GM19239 (cell line): ENCODE measurements around the gene TMEM131L.
"Not testable (repeated sequence)": the region's sequence is repeated elsewhere in the genome, so short reads cannot be mapped to it uniquely, and the experiment has no call there.

ENCODE experiments used
- DNase-seq: peaks from one replicate; pipeline ENCODE4 v3.0.0; 2011; ENCODE audit warnings: low spot score; ENCODE audit not compliant: insufficient read length
- FAIRE-seq: peaks from 2 replicates; lab custom pipeline; 2011; peaks lifted over from hg19 to GRCh38; lab: Jason Lieb, UNC

TMEM131L gene

DNA sequence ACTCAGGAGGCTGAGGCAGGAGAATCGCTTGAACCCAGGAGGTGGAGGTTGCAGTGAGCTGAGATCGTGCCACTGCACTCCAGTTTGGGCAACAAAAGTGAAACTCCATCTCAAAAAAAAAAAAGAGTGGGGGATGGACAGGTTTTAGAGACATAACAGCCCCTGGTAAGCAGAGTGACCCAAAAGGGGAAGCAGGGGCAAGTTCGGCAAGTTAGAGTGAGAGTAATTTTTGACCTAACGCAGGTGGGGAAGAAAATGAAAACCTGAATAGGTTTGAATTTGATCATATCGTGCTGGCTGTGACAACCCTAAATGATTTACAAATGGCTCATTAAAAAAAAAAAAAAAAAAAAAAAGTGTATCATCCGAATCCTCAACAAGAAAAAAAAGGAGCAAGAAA is 25.7 kb upstream of the TMEM131L start:
- FAIRE-seq: no peak

DNA sequence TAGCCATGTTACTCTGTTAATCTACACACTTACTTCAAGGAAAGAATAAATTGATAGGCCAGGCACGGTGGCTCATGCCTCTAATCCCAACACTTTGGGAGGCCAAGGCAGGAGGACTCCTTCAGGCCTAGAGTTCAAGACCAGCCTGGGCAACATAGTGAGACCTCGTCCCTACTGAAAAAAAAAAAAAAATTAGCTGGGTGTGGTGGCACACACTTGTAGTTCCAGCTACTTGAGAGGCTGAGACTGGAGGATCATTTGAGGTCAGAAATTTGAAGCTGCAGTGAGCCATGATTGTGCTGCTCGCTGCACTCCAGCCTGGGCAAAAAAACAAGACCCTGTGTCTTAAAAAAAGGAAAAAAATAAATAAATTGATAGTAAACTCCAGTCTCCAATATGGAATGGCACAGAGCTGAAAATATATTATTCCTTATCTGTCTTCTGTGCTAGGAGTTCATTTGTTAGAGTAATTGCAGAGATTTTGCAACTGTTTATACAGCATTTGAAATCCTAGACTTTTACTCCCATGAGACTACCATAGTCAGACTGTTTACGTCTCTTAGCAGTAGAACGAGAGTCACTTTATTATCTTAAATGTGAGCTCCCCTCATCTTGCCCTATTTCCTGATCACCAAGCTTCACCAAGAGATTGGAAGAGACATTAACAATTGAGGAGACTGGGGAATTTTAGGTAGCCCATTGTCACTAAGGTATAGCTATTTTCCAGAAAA is 18.8 kb upstream of the TMEM131L start:
- DNase-seq (no peak), FAIRE-seq (no peak)

More for the DNA sequence above, 25.7 kb upstream of the TMEM131L start:
- no peak for DNase-seq

DNA sequence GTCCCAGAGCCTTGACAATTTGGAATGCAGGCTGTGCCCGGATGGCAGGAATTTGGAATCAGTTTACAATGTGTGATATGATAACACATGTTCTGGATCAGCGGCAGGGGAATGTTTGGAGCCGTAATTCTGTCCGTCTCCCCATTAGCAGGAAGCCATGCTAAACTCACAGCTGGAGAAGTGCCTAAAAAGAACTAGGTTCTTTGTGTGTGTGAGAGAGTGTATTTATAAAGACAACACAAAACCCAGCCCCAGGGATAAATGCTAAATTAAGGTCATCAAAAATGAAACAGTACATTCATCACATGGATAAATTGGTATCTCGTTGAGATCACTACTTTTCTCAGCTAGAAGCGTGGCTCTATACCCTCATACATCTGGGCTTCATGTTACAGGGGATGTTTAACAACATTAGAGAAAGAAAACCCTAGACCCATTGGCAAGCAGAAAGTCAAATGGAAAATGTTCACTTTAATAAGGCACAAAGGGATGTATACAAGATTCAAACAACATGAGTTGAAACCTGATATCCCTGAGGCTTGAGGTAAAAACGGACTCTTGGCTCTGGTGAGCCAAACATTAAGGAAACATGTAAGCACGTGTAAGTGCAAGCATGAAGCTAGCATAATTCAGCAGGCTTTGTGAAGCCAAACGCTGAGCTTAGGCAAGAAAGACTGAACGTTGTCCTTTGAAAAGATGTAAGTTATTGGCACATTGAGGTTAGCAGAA is 18.0 kb upstream of the TMEM131L start:
- FAIRE-seq (no peak), DNase-seq (no peak)

DNA sequence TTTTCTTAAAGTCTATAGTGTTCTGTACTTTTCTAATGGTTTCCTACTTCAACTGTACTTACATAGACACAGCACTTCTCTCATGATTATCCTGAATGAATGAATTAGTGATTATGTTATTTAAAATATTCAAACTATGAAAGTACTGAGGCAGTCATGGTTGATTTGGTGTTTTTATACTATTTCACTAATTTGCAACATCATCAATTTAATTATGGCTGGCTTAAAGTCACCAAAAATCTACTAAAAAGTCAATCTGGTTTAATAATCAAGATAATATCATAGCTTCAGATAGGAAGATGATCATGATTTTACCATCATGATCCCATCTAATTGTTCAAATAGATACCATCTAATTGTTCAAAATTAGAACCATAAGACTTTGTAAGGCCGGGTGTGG is 16.8 kb upstream of the TMEM131L start:
- DNase-seq (no peak), FAIRE-seq (no peak)

DNA sequence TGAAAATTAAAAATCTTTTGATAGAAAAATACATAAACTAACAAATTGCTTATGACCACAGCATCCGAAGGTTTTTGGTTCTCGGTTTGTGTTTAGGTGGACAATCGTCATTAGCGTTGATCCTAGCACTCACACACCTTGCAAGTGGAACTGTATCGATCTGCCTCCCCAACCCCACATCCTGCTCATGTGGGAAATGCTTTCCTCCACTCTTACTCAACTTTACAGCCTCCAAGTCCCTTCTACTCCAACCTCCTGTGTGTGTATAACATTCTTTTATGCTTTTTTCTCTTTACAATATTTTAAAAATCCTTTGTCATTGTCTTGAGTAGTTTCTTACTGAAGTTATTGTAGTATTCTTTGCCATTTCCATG is 15.6 kb upstream of the TMEM131L start:
- FAIRE-seq: peak; percentile 21
- DNase-seq: no peak

DNA sequence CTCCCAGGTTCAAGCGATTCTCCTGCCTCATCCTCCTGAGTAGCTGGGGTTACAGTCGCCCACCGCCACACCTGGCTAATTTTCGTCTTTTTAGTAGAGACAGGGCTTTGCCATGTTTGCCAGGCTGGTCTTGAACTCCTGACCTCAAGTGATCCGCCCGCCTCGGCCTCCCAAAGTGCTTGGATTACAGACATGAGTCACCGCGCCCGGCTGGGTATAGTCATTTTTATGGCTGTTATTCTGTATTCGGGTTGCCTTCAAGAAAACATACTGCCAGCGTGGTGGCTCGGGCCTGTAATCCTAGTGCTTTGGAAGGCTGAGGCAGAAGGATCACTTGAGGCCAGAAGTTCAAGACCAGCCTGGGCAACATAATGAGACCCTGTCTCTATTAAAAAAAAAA is 15.0 kb upstream of the TMEM131L start:
- DNase-seq, FAIRE-seq: not testable (repeated sequence)

DNA sequence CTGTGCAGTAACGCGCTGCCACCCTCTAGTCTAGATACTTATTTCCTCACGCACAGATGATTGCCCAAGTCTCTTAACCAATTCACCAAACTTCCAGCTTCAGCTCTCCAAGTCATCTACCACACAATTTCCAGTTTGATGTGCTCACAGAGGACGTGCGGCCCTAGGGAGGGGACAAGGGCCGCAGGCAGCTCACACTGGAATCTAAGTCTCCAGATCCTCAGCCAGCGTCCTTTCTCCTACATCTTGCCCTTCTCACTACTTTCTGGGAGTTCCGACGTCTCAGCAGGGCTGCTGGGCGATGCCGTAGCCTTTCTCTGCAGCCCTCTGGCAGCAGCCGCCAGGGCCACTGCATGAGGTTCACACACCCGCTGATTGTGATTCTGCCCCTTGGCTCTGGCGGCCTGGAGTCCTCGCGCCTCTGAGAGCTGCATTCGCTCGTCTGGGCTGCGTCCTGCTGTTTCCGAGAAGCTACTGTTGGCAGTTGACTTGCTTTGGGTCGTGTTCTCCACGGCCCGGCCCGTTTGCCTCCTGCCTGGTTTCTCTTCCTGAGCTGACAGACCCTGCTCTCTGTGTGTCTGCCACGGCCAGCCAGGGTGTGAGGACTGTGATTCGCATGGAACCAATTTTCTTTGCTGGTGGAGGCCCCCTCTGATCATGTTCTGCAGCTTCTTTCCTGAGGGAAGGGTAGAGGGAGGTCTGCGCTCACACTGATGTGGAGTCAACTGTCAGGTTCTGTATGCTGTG is 14.1 kb upstream of the TMEM131L start:
- FAIRE-seq: no peak
- DNase-seq: no peak

DNA sequence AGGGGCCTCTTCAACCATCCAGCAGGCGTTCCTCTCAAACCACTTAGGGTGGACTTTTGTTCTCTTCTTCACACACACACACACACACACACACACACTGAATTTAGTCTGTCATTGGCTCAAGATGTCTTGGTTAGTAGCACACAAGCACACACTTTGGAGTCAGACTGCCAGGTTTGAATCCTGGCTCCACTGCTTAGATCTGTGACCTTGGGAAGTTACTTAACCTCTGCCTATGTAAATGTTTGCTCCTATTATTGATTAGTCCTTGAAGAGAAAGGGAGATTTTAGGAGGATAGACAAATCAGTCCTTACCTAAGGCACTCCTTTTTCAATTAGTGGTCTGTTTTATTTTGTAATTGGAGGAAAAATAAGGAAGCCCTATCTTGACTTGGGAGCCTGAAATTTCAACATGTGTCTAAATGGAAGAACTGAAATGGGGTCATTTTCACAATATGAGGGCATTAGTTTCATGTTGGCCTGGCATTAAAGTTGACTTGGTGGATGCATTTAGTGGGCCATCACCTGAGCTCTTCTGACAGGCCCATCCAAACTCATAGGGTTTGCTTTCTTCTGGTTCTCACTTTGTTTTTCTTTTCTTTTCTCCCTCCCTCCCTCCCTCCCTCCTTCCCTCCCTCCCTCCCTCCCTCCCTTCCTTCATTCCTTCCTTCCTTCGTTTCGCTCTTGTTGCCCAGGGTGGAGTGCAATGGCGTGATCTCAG is 13.3 kb upstream of the TMEM131L start:
- no peak for FAIRE-seq
- DNase-seq: no peak

DNA sequence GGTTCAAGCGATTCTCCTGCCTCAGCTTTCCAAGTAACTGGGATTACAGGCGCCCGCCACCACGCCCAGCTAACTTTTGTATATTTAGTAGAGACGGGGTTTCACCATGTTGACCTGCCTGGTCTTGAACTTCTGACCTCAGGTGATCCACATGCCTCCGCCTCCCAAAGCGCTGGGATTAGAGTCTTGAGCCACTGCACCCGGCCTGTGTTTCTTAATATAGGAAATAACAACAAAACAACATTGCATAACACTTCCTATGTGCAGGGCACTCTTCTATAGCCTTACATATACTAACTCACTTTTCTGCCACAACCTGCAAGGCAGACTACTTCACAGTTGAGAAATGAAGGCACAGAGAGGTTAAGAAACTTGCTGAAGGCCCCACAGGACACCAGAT is 12.8 kb upstream of the TMEM131L start:
- no peak for DNase-seq
- no peak for FAIRE-seq

DNA sequence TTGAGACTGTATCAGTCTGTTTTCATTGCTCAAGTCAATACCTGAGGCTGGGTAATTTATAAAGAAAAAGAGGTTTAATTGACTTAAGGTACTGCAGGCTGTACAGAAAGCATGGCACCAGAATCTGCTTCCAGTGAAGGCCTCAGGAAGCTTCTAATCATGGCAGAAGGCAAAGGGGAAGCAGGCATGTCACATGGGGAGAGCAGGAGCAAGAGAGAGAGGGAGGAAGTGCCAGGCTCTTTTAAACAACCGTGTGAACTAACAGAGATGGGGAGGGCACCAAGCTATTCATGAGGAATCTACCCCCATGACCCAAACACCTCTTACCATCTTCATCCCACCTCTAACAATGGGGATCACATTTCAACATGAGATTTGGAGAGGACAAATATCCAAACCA is 7.2 kb upstream of the TMEM131L start:
- no peak for DNase-seq
- FAIRE-seq: no peak

DNA sequence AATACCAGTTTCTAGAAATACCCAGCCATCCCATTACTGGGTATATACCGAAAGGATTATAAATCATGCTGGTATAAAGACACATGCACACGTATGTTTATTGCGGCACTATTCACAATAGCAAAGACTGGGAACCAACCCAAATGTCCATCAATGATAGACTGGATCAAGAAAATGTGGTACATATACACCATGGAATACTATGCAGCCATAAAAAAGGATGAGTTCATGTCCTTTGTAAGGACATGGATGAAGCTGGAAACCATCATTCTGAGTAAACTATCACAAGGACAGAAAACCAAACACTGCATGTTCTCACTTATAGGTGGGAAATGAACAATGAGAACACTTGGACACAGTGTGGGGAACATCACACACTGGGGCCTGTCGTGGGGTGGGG is 4.6 kb upstream of the TMEM131L start:
- not testable (repeated sequence) for FAIRE-seq, DNase-seq

DNA sequence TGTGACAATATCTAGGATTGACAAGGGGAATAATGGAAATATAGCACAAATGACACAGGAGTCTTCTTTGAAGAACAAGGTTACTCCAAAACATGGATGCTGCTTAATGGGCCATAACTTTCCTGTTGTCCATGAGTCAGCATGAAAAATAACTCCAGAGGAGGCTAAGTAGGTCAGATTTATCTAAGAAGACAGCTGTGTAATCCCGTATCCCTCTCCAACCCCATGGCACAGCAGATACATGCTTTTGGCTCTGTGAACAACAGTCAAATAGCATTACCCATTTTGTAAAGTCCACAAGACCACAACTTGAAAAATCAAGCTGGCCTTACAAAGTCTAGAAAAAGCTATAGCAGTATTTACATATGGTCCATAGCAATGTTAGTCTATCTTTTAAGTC is 2.1 kb upstream of the TMEM131L start:
- no peak for FAIRE-seq
- DNase-seq: no peak

DNA sequence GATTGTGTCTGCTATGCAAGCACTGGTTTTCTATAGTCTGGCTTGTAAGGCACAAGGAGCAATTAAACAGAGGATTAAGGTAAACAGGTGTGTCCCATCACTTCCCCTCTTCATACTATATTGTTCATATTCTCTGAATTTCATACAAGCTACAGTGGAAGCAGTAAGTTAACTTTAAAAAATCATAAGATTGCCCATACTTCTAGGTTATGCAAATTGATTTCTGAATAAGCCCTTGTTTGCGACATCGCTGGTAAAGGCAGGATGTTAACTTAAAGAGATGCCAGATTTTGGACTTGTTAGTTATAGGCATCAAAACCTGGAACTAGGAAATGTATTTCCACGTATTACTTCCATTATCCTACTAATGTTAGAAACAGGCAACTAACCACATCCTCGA is 1.0 kb upstream of the TMEM131L start:
- DNase-seq: no peak
- FAIRE-seq: no peak

DNA sequence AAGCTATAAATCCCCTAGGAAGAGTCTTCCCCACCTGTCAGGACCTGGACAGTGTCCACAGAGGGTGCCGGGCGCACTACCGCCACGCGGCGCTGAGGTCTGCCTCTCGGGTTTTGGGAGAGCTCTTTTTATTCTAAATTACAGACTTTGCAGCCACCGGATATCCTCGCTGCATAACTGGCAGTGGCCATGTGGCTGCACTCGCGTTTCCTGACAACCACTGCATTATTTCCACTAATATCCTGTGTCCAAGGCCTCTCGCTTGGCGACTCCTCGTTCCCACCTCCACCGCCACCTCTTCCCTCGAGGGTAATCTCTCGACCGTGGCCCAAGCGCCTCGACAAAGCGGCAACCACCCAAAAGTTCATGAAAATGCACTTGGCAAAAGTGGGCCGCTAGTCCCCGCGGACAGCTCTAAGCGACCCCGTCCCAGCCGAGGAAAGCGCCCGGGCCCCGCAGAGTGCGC is 512 bp upstream of the TMEM131L start:
- FAIRE-seq: no peak
- no peak for DNase-seq

DNA sequence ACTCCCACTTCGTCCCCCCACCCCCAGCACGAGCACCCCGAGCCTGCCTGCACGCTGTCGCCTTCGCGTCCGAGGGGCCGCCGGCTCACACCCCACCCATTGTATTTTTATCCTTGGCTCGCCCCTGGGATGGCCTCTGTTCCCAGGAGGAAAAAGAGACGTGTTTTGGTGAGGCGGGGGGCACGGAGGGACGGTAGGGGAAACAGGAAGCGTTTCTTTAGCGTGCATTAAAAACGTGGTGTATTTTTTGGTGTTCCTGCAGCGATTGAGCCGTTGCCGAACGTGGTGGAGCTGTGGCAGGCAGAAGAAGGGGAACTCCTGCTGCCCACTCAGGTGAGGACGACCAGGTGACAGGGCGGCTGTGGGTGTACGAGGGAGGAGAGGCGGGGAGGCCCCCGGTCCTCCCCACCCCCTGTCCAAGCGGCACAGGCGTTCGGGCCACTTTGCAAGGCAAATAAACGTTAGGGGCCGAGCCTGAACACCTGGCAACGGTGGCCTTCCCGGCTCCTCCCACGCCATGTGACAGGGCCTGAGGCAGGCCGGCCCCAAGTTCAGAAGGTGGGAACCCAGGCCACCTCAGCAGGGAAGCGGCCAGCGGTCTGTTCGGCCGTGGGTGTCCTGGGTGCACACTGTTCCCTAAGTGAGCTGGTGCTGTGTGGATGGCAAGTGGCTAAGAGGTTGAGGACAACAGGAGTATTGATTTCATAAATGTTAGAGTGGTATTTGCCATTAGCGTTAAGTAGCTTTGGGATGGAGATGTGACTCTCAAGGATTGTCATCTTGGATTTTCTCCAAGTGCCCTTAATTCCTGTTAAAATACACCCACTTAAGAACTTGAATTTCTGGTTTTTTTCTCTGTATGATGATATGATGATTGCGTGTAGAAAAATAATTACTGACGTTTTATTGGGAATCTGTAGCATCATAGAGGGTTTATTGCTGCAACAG is 1.1 kb downstream of the TMEM131L start:
- DNase-seq (peak; percentile 74), FAIRE-seq (peak; percentile 98)

DNA sequence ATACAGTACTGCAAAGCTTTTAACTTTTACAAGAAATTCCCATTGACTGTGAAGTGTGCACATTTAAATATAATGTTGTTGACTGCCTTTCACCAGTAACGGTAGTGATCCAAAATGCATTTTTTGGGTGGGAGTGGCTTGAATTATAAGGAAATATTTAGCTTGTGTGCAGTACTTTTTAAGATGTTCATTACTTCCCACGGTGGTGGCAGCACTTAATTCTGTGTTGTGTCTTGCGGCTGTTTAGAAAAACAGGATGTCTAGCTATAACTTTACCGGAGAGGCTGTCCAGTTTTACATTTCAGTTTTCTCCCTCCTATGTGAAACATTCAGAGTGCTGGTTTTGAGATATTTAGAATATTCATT is 1.7 kb downstream of the TMEM131L start:
- no peak for DNase-seq
- peak; percentile 81 for FAIRE-seq

DNA sequence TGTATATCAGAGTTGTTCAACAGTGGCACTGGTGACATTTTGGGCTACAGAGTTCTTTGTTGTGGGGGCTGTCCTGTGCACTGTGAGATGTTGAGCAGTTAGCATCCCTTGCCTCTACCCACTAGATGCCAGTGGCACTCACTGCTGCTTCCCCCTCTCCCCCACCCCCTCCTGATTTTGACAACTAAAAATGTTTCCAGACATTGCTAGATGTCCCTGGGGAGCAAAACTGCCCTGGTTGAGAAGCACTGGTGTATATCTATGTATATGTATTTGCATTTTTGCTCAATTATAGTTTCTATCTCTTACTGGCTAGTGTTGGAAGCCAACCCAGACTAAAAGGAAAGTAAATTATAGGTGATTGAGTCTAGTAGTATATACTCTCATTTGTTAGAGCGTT is 2.4 kb downstream of the TMEM131L start:
- DNase-seq: no peak
- FAIRE-seq: peak; percentile 90

DNA sequence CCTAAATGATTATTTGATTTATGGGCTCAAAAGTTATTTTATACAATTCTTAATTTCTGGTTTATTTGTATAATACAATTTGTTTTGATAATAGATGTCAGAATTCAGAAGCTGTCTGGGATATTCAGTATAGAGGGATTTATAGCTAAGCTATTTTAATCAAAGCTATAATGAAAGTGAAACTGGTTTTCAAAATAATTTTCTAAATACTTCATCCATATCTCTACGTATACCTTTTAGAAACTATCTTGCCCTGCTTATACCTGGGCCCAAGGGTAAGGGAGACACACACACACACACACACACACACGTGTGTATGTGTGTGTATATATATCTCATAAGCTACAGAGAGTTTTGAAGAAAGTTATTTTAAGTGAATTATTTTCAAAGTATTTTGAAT is 2.9 kb downstream of the TMEM131L start:
- FAIRE-seq (no peak), DNase-seq (no peak)

DNA sequence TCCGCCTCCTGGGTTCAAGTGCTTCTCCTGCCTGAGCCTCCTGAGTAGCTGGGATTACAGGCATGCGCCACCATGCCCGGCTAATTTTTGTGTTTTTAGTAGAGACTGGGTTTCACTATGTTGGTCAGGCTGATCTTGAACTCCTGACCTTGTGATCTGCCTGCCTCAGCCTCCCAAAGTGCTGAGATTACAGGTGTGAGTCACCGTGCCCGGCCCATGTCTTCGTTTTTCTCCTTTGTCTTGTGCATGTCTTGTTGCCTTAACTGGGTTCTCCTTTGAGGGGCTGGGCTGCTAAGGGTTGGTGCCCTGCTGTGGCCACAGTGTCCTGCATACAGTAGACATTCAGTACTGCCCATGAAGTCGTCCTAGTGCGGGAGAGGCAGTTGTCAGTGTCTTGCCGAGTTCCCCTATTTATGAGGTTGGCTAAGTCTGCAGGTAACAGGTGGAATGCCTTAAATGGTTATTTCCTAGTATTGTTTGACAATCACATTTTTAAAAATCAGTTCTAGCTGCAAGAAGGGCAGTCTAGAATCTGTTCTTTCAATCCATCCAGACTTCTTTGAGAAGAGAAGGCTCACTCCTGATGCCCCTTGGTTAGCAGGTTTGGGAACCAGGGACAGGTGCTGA is 5.0 kb downstream of the TMEM131L start:
- DNase-seq, FAIRE-seq: not testable (repeated sequence)
